ENCODE data around the gene HCN1.

HCN1 gene

GRCh38 chr5:45261125-45261524 is 435.1 kb downstream of the HCN1 start:
- DNase-seq (ENCODE audit: low read depth) = no peak
- H3K4me3 ChIP-seq (ENCODE audit: low read depth, low read length) = no peak overlapping the region
- TF ChIP-seq CTCF (IDR thresholded peaks at IDR 0.05; ENCODE audit: insufficient read depth, low read depth, low read length, missing control alignments) = no peak

- H3K4me3 ChIP-seq (ENCODE audit: low read depth, low read length) = no peak overlapping the region
- DNase-seq (ENCODE audit: low read depth) = no peak
- TF ChIP-seq CTCF (IDR thresholded peaks at IDR 0.05; ENCODE audit: insufficient read depth, low read depth, low read length, missing control alignments) = no peak
These were observed 435.9 kb downstream of the HCN1 start for GRCh38 chr5:45260292-45260691.

GRCh38 chr5:45252978-45253377 is 443.2 kb downstream of the HCN1 start:
- DNase-seq (ENCODE audit: low read depth) = no peak

GRCh38 chr5:45252541-45252940 is 443.6 kb downstream of the HCN1 start:
- H3K4me3 ChIP-seq (ENCODE audit: low read depth, low read length) = no peak overlapping the region
- no peak for DNase-seq (ENCODE audit: low read depth)
- no peak for TF ChIP-seq CTCF (IDR thresholded peaks at IDR 0.05; ENCODE audit: insufficient read depth, low read depth, low read length, missing control alignments)

More at GRCh38 chr5:45252978-45253377, 443.2 kb downstream of the HCN1 start:
- TF ChIP-seq CTCF (IDR thresholded peaks at IDR 0.05; ENCODE audit: insufficient read depth, low read depth, low read length, missing control alignments) = no peak
- no peak overlapping the region for H3K4me3 ChIP-seq (ENCODE audit: low read depth, low read length)

GRCh38 chr5:45225571-45226031 is 470.6 kb downstream of the HCN1 start:
- no peak for DNase-seq (ENCODE audit: low read depth)
- no peak overlapping the region for H3K4me3 ChIP-seq (ENCODE audit: low read depth, low read length)
- TF ChIP-seq CTCF (IDR thresholded peaks at IDR 0.05; ENCODE audit: insufficient read depth, low read depth, low read length, missing control alignments) = no peak

GRCh38 chr5:45205403-45205961 is 490.7 kb downstream of the HCN1 start:
- DNase-seq (ENCODE audit: low read depth) = no peak
- no peak overlapping the region for H3K4me3 ChIP-seq (ENCODE audit: low read depth, low read length)
- TF ChIP-seq CTCF (IDR thresholded peaks at IDR 0.05; ENCODE audit: insufficient read depth, low read depth, low read length, missing control alignments) = no peak

Measured in GM12865 (cell line).